ENCODE data around the gene PLCB3.

Gene PLCB3

DNA sequence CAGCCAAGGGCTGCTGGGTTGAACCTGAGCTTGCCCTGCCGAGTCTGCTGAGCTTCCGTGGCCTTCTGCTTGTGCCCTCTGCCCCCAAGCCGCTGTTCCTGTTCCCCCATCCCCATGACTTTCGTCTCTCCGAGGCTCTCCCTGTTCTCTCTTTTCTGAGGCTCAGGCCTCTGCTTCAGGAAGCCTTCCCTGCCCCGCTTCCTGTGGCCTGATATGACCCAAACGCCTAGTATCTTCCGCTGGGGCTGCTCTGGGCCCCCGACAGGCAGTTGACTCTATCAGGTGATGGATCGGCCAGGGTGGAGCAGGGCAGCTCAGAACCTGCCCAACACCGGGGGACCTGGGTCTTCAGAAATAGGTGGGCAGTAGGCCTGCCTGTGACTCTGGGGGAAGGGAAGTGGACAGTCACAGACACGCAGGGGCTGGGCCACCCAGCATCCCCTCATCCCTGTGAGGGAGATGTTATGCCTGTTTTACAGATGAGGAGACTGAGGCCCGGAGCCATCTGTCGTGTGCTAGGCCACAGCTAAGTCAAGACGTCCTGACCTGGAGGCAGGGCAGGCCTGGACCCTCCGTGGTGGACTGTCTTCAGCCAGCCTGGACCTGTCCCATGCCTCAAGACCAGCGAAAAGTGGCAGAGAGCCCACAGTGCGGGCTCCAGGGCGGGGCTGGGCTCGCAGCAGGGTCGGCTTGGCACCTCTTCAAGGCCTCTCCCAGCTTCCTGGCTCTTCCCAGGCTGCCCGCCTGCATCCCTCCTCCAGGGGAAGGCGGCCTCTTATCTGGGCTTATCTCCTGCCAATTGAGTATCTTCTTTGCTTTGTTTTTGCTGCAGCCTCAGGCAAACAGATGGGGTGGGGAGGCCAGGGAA lies 16.9 kb downstream of the PLCB3 start:
- DNase-seq: no peak

DNA sequence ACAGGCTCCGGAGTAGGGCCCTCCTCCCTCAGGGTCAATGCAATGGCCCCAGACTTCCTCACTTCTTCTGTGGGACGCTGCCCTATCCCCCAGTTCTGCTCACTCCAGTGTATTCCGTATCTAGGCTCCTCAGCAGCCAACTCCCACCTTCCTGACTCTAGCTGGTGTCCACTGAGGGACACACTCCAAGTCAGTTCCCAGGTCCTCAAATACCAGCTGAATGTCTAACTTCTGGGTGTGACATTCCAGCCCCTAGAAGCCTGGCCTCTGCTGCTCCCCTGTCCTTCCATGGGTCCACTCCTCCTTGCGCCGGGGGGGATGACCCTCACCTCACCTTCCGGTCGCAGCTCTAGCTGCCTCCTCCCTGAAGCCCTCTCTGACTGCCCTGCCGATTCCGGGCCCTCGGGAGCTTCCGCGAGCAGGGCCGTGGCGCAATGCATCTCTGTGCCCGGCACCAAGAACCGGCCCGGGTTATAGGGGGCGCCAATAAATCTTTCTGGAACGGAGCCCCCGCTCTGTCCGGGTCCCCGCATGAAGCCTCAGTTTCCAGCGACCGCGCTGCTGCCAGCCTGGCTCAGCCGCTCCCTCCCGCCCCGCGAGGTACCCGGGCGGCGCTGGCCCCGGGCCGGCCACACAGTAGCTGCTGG lies 17.7 kb downstream of the PLCB3 start:
- DNase-seq: no peak

DNA sequence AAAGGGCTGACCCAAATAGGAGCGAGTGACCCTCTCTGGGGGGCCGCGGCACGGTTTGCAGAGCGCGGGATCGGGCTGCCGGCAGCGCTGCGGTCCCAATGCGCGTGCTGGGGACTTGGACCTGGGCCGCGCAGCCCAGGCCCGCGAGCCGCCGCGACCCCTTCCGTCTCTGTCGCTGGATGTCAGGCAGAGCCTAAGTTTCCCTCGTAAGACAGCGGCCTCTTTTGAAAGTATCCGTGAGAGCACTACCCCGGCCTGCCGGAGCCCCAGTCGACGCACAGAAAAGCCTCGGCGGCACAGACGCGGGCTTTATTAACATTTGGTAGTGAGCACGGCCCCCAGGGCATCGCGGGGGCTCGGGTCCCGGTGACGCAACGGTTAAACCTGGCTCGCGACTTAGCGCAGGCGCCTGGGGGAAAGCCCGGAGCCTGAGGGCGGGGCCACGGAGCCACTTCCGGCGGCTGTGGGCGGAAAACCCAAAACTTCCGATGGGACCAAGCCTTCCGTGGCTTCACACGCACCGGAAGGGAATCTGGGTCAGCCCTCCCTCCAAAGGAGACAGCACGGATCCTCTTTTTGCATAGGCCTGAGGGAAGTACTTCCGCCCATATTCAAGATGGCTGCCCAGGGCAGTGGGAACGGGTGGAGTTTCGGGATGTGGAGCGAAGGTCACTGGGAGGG lies 18.4 kb downstream of the PLCB3 start:
- DNase-seq: peak; percentile 90

DNA sequence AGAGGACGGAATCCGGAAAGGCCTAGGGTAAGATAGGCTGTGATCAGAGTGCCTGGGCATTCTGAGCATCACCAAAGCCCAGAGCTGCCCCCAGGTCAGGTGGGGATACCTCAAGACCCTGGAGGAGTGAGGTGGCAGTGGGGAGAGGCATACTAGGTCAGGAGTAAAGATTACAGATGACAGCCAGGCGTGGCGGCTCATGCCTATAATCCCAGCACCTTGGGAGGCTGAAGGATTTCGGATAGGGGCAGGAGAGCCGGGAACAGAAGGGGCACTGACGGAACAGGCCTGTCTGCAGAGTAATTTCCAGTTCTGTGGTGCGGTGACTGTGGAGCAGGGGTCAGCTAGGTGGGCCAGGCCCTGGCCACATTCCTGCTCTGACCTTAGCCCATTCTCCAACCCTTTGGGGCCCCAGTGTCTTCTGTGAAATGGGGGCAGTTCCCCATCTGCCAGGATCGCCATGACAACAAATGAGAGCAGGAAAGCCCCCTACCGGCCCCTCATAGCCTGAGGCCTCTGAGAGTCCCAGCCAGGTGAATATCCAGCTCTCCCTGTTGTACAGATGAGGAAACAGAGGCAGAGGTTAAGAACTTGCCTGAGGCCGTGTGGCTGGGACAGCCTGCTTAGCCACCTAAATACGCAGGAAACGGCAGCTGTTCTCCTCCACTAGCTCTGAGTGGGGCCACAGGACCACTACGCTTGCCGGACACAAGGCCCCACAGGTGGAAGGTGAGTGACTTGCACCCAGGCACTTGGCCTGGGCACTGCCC lies 23.9 kb downstream of the PLCB3 start:
- no peak for DNase-seq

DNA sequence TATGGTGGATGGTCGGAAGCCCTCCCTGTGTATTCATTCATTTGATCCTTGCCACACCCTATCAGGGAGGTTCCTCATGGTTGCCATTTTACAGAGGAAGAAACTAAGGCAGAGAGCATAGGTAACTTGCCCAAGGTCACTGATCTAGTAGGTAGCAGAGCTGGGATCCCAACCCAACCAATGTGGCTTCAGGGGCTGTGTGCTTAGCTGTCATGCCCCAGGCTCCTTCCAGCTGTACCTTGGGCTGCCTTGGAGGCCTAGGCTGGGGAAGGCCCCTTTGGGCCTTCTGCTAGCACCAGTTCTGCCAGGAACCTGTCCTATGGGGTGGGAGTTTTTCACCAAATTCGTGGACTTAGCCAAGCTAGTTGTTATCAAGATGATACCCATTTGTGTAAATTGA lies 24.5 kb downstream of the PLCB3 start:
- DNase-seq: no peak

DNA sequence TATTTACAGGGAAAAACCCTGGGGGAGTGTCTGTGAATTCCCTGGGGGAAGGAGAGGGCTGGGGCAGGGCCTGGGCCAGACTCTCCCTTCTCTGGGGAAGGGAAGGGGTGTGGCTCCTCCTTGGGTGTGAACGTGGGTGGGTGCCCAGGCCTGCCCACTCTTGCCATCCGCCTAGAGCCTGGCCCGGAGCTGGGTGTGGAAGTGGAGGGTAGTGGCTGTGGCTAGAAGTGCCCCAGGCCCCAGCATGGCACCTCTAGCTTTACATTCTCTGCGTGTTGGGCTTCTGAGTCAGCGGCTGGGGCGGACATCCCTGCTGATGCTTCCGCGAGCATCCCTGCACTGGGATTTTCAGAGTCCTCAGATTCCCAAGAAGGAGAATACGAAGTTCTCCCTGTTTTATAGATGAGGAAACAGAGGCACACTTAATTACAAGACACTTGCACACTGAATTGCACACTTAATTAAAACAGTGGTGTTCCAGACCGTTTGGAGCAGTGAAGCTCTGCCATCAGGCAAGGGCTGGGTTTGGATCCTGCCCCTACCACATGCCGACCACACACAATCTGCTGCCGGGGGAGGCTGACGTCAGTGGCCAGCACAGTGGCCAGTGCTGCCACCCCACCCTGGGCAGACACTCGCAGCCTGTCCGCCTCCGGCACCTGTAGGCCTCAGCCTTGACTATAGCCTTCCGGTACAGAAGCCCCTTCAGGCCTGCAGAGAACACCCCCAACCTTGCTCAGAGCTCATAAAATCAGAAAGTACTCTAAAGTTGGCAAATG lies 25.5 kb downstream of the PLCB3 start:
- no peak for DNase-seq

DNA sequence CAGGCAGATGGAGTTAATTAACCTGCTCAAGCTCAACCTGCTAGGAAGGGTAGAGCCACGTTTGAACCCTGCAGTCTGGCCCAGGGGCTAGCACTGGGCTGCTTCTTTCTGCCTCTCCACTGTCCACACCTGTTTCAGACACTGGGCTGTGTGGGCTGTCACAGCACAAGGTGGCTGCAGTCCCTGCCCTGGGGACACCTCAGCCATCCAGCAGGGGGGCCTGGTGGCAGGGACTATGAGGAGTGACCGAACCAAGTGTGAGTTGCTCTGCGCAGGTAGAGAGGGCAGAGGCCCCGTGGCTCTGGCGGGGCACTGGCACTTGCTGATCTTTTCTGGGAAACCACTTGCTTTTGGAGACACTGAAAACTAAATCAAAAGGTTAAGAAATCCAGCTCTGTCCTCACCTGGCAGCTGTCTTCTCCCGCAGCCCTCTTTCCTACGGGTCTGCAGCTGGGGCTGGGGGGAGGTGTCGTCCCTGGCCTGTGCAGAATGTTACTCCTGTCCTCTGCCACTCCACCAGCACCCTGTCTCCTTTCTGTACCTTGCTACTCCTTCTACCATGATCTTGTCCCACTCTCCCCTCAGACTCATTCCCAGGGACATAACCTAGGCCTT lies 27.4 kb downstream of the PLCB3 start:
- no peak for DNase-seq

DNA sequence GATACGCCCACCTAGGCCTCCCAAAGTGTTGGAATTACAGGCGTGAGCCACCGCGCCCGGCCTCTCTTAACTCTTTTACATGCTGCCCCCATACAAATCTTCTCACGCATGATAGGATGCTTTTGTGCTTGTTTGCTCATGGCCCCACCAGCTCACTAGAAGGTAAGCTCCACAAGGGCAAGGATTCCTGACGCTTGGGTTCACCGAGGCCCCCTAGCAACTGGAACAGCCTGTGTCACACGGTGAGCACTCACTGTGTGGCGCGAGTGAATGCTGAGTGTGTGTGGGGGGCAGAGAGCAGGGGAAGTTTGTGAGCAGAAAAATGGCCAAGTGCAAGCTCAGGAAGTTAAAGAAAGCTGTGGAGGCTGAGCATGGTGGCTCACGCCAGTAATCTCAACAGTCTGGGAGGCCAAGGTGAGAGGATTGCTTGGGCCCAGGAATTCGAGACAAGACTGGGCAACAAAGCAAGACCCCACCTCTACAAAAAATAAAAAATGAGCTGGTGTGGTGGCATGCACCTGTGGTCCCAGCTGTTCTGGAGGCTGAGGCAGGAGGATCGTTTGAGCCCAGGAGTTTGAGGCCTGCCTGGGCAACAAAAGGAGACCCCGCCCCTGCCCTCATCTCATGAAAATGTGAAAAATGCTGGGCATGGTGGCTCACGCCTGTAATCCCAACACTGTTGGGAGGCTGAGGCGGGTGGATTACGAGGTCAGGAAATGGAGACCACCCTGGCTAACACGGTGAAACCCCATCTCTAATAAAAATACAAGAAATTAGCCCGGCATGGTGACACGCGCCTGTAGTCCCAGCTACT lies 30.8 kb downstream of the PLCB3 start:
- no peak for DNase-seq

DNA sequence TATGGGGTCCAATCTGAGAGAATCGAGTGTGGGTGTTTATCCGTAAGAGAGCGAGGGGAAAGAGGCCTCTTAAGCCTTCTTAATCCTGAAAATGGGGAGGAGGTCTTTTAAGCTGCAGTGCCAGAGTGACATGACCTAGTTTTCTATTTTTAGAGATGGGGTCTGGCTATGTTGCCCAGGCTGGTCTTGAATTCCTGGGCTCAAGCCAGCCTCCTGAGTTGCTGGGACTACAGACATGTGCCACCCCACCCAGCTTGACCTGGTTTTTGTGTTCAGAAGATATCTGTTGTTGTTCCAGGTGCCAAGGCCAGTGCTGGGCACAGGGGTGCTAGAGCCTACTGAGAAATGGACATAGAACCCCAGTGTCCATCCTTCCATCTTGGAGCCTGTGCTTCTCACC lies 31.8 kb downstream of the PLCB3 start:
- DNase-seq: no peak

DNA sequence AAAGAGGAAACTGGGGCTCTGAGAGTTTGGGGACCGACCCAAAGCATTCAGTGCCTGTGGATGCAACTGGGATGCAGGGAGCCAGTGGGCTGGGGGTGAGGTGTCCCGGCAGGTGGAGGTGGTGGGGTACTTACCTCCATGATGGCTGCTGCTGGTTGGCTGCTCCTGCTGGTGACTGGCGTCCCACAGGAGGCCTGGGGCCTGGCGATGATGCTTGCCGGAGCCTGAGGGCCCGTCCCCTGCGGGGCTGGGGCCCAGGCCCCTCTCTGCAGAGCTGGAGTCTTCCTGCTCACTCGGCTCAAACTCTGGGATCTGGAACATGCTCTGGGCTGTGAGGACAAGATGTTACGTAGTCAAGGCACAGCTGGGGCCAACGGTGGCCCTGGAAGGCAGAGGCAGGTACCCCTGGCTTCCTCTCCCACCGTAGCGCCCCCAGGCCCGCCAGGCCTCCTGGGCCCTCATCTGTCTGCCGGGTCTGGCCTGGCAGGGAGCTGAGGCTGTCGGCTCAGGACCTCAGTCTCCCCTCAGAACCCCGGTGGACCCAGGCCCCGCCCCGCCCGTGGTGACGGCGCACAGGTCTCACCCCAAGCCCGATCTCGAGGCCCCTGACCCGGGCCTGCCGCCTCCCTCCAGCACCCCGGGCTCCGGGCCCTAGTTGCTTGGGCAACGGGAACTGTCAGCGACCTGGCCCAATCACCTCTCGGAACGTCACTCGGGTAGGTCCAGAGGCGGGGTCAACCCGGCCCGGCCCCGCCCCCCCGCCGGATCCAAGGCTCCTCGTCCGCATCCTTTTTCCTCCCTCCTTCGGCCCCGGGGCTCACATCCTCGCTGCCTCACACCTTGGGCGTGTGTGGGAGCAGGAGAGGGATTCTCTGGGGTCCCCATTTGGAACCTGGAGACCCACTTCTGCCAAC lies 33.0 kb downstream of the PLCB3 start, which contains the start of gene BAD:
Gene BAD (minus strand): TSS at position 618 of the 914 bp plus-strand sequence. CDS start 297 bp downstream, at position 321.
- peak; percentile 10 for DNase-seq

DNA sequence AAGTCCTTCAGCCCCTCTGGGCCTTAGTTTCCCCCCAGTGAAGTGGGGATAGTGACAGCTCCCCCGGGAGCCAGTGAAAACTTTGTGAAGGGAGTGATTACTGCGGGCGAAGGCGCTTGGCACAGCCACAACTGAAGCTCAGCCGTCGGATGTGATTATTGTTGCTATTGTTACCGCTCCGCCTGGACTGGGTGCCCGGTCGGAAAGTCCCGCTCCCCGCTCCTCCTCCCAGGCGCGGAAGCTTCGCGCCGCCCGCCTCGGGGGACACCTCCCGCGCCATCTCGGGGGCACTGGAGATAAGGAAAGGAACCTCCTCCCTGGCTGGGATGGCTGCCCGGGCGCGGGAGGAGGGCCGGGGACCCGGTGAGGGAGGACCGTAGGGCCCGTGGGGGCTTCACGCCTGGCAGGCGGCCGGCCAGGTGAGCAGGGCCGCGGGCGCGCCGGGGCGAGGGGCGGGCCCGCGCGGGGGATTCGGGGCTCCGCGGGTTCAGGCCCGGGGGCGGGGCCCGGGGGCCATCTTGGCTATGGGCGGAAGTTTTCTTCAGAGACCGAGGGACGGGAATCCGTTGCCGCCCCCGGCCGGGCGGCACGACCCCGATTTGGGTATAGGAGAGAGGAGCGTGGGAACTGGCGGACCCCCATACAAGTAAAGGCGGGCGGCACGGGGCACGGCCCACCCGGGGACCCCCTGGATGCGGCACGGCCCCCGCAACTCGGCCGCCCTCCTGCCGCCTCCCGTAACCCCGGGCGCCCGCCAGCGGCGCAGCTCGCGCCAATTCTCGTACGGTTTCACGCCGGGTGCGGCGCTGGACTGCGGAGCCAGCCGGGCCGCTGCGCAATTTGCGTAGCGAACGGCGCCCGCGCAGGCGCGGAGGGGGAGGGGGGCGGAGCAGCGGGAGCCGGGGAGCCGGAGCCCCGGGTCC lies 33.9 kb downstream of the PLCB3 start, which contains the start of gene GPR137:
Gene GPR137 (plus strand): TSS at position 887 of the 923 bp plus-strand sequence. CDS start 677 bp downstream, outside the sequence.
- no peak for DNase-seq

DNA sequence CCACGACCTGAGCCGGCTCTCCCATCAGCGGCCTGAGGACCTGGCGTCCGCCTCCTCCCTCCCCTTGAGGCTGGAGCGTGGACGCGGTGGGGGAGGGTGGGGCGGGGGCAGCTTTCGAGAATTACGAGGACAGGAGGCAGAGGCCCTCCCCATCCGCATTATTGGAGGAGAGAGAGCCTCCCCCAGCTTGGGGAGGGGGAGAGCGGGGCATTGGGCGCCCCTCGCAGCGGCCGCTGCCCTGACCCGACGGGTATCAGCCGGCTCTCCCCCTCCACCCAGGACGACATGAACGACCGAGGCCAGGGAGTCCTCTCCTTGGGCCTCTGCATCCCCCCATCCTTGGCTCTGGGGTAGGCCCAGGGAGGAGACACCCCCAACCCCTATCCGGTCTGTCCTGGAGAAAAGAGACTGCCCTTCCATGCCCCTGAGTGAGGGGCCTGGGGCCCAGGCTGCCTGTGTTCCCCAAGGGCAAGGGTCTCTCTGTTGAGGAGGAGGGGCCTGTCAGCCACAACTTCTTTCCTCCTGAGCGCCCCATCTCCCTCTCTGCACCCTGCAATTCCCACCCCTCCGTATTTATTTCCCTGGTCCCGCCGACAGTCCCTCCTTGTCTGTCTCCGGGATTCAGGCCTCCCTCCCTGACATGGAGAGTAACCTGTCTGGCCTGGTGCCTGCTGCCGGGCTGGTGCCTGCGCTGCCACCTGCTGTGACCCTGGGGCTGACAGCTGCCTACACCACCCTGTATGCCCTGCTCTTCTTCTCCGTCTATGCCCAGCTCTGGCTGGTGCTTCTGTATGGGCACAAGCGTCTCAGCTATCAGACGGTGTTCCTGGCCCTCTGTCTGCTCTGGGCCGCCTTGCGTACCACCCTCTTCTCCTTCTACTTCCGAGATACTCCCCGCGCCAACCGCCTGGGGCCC lies 34.8 kb downstream of the PLCB3 start:
- no peak for DNase-seq

DNA sequence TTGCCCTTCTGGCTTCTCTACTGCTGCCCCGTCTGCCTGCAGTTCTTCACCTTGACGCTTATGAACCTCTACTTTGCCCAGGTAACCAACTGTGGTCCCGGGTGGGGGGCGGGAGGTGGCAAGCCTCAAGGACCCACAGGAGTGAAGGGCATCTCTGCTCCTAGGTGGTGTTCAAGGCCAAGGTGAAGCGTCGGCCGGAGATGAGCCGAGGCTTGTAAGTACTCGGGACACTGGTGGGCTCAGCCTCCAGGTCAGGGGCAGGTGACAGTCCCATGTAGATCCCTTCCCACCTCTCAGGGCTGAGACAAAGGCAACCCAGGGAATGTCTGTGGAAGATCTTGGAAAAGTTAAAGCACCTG lies 35.5 kb downstream of the PLCB3 start:
- no peak for DNase-seq

DNA sequence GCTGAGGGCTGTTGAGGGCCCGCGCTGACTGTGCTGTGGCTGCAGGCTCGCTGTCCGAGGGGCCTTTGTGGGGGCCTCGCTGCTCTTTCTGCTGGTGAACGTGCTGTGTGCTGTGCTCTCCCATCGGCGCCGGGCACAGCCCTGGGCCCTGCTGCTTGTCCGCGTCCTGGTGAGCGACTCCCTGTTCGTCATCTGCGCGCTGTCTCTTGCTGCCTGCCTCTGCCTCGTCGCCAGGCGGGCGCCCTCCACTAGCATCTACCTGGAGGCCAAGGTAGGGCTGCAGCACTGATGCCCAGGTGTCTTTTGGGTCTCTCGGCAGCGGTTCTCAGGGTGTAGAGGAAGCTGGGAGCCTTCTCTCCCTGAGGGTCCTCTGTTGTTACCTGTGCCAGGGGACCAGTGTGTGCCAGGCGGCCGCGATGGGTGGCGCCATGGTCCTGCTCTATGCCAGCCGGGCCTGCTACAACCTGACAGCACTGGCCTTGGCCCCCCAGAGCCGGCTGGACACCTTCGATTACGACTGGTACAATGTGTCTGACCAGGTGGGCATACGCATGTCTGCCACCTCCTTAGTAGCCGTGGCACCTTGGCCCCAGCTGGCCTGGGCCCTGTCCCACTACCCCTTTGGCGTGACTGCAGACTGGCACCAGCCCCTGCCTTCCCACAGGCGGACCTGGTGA lies 36.5 kb downstream of the PLCB3 start:
- no peak for DNase-seq

DNA sequence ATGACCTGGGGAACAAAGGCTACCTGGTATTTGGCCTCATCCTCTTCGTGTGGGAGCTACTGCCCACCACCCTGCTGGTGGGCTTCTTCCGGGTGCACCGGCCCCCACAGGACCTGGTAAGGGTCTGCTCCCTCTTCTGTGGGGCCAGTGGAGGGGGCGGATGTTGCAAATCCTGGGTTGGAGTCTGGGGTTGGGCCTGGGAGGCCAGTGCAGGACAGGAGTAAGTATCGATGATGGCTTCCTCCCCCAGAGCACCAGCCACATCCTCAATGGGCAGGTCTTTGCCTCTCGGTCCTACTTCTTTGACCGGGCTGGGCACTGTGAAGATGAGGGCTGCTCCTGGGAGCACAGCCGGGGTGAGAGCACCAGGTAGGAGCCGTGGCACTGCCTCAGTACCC lies 37.0 kb downstream of the PLCB3 start:
- no peak for DNase-seq

DNA sequence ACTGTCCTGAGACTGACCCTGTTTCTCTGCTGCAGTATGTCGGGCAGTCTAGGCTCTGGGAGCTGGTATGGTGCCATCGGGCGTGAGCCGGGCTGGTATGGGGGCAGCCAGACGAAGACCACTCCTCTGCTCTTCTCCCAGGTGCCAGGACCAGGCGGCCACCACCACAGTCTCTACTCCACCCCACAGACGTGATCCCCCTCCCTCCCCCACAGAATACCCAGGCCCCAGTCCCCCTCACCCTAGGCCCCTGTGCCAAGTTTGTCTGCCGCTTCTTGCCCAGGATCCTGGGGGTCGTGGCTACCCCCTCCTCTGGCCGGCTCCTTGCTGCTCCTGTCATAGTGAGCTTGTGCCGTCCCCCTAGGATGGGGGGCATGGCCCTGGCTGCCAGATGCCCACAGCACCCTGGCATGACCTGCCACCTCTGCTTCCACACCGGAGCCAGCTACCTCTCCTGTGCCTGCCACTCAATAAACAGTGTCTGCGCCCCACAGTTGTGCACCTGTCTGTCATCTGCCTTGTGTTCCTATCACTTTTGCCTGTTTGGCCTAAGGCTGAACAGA lies 37.8 kb downstream of the PLCB3 start:
- no peak for DNase-seq

Data from SIG-M5 (cell line).